Loucy (cell line): ENCODE results near the gene CHIT1.

Experiments
- H2AFZ ChIP-seq: fragments of 200-600 bp; sonication (generic); 2 replicates; pipeline ENCODE4 v1.6.0; 2016; ENCODE audit warnings: antibody characterized with exemption, mild to moderate bottlenecking, low read length, moderate library complexity
- H3F3A ChIP-seq: fragments of 200-600 bp; 2 replicates; pipeline ENCODE4 v1.6.0; 2016; ENCODE audit warnings: antibody characterized with exemption, low read depth, mild to moderate bottlenecking
- H3K27me3 ChIP-seq: fragments of 200-600 bp; sonication (generic); 2 replicates; pipeline ENCODE4 v1.6.1; 2014; ENCODE audit warnings: low read length, mild to moderate bottlenecking; ENCODE audit not compliant: insufficient read depth, poor library complexity, severe bottlenecking
- H3K36me3 ChIP-seq: fragments of 200-600 bp; sonication (generic); 2 replicates; pipeline ENCODE4 v1.6.1; 2016; ENCODE audit warnings: low read length; ENCODE audit not compliant: insufficient read depth
- H3K4me1 ChIP-seq: fragments of 200-600 bp; sonication (generic); 2 replicates; pipeline ENCODE4 v1.5.1; 2014; ENCODE audit warnings: low read length, mild to moderate bottlenecking; ENCODE audit not compliant: insufficient read depth, poor library complexity, severe bottlenecking
- H3K4me2 ChIP-seq: fragments of 200-600 bp; sonication (generic); 2 replicates; pipeline ENCODE4 v1.6.0; 2014; ENCODE audit warnings: antibody characterized with exemption, low read length, low read depth, mild to moderate bottlenecking; ENCODE audit not compliant: poor library complexity, severe bottlenecking
- H3K4me3 ChIP-seq: fragments of 200-600 bp; sonication (generic); 2 replicates; pipeline ENCODE4 v1.5.1; 2014; ENCODE audit warnings: low read length, mild to moderate bottlenecking, mixed read lengths; ENCODE audit not compliant: poor library complexity, severe bottlenecking
- H3K79me2 ChIP-seq: fragments of 200-600 bp; sonication (generic); 2 replicates; pipeline ENCODE4 v1.6.1; 2014; ENCODE audit warnings: low read length; ENCODE audit not compliant: insufficient read depth
- H3K9ac ChIP-seq: fragments of 200-600 bp; sonication (generic); 2 replicates; pipeline ENCODE4 v1.6.0; 2014; ENCODE audit warnings: mild to moderate bottlenecking, low read depth, low read length, moderate library complexity; ENCODE audit not compliant: poor library complexity, severe bottlenecking
- H3K9me2 ChIP-seq: fragments of 200-600 bp; sonication (generic); replicated peaks from 2 replicates; pipeline ENCODE4 v1.6.1; 2016; ENCODE audit warnings: low read depth, low read length, mixed read lengths
- H3K9me3 ChIP-seq: fragments of 200-600 bp; sonication (generic); 2 replicates; pipeline ENCODE4 v1.6.1; 2014; ENCODE audit warnings: mild to moderate bottlenecking, antibody characterized with exemption, low read length, low read depth; ENCODE audit not compliant: insufficient read depth
- H4K20me1 ChIP-seq: fragments of 200-600 bp; sonication (generic); 2 replicates; pipeline ENCODE4 v1.6.0; 2014; ENCODE audit warnings: antibody characterized with exemption, low read length, mild to moderate bottlenecking; ENCODE audit not compliant: insufficient read depth, poor library complexity, severe bottlenecking
- EZH2phosphoT487 ChIP-seq: fragments of 200-600 bp; IDR thresholded peaks from 2 replicates; pipeline ENCODE4 v1.6.1; 2018; ENCODE audit warnings: antibody characterized with exemption, mild to moderate bottlenecking, moderate library complexity, borderline replicate concordance
- TF ChIP-seq, protein P1 (sequence below): fragments of 200-600 bp; sonication (generic); conservative IDR thresholded peaks from 2 replicates; pipeline ENCODE4 v1.5.1; 2014; ENCODE audit warnings: mild to moderate bottlenecking, antibody characterized with exemption, low read length

The CHIT1 gene

DNA sequence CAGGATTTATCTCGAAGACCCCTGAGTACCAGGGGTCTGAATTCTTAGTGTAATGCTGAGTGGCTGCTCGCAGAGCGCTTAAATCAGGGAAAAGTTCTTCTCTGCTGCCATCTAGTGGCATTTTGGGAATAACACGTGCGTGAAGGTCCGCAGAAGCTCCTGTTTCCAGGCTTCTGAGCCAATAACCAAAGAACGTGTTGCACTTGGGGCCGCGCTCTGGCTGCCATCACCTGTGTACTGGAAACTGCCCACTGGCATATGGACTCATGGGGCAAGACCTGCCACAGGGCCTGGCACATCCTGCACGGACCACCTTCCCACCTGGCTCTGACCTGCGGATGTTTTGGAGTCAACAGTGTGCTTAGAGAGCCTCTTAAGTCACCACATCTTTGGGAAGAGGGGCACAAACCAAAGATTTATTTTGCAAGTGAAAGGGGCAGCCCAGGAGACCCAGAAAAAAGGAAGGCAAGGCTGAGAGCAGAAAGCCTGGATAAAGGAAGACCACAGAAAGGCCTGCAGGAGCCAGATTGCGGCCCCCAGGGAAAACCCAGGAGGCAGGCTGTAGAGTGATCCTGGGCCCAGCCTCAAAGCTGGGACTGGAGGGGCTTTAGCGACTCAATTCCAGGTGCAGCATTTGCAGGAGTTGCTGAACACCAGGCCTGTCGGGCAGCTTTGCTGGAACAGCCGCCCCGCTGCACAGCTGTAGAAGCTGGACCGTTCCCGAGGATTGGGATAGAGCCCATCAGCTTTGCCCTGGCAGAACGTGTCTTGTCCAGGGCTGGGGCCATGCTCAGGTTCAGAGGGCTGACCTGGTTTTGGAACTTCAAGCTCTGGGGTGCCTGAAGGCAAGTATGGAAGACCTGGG is 13.0 kb downstream of the CHIT1 start:
- Histone ChIP-seq H3K4me1 (peaks cover 9% of the 10 kb centered on the region), H2AFZ (no peak overlapping the region), H3K4me2 (no peak overlapping the region), H3K9me3 (no peaks in the 10 kb centered on the region), H3K9ac (no peak overlapping the region), H3K79me2 (no peaks in the 10 kb centered on the region), H3K4me3 (no peak overlapping the region), H3K27me3 (no peaks in the 10 kb centered on the region), H4K20me1 (no peaks in the 10 kb centered on the region), H3K9me2 (no peaks in the 10 kb centered on the region), H3F3A (no peaks in the 10 kb centered on the region), H3K36me3 (no peaks in the 10 kb centered on the region)
- TF ChIP-seq EZH2phosphoT487: no peak
- TF ChIP-seq, protein P1, sequence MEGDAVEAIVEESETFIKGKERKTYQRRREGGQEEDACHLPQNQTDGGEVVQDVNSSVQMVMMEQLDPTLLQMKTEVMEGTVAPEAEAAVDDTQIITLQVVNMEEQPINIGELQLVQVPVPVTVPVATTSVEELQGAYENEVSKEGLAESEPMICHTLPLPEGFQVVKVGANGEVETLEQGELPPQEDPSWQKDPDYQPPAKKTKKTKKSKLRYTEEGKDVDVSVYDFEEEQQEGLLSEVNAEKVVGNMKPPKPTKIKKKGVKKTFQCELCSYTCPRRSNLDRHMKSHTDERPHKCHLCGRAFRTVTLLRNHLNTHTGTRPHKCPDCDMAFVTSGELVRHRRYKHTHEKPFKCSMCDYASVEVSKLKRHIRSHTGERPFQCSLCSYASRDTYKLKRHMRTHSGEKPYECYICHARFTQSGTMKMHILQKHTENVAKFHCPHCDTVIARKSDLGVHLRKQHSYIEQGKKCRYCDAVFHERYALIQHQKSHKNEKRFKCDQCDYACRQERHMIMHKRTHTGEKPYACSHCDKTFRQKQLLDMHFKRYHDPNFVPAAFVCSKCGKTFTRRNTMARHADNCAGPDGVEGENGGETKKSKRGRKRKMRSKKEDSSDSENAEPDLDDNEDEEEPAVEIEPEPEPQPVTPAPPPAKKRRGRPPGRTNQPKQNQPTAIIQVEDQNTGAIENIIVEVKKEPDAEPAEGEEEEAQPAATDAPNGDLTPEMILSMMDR: peak; percentile 74

DNA sequence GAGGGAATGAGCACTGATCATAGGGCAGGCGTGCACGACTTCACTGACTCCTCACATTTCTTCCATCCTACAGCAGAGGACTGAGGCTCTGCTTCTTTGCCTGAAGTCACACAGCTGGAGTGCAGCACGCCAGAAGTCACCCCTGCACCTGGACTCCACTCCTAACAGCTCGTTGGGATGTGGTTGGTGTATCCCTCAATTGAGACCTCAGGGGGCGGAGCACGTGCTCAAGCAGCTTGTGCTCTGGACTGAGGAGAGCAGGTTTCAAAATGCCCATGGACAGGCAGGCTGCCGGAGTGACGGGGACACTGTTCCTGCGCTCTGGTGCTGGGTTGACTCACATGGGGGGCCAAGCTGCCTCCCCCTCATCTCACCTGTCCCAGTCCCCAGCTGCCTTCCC is 13.9 kb downstream of the CHIT1 start:
- Histone ChIP-seq H3F3A (no peaks in the 10 kb centered on the region), H3K36me3 (no peaks in the 10 kb centered on the region), H4K20me1 (no peaks in the 10 kb centered on the region), H3K4me1 (peaks cover 9% of the 10 kb centered on the region), H3K9ac (no peak overlapping the region), H3K79me2 (no peaks in the 10 kb centered on the region), H3K9me2 (no peaks in the 10 kb centered on the region), H2AFZ (no peak overlapping the region), H3K27me3 (no peaks in the 10 kb centered on the region), H3K4me3 (no peak overlapping the region), H3K9me3 (no peaks in the 10 kb centered on the region), H3K4me2 (no peak overlapping the region)
- no peak for TF ChIP-seq EZH2phosphoT487
- TF ChIP-seq, protein P1: no peak

DNA sequence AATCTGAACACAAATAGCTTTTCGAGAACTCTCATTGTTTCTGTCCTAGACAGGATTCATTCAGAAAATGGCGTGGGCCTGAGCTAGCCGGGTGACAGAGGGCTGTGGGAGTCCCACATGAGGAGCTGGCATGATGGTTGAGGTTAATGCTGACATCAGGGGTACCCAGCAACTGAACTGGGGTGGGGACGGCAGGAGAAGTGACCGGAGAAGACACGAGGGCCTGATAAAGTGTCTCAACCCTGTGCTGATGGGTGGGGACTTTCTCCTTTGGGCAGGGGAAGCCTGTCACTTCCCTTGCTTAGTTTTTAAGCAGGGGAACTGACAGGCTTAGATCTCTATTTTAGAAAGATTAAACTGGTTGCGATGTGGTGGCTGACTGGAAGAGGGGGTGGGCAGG is 14.6 kb downstream of the CHIT1 start:
- TF ChIP-seq, protein P1: no peak
- no peak for TF ChIP-seq EZH2phosphoT487
- Histone ChIP-seq H3K36me3 (no peaks in the 10 kb centered on the region), H3K9me3 (no peaks in the 10 kb centered on the region), H3K9me2 (no peaks in the 10 kb centered on the region), H3K9ac (no peak overlapping the region), H3K4me2 (no peak overlapping the region), H3K27me3 (no peaks in the 10 kb centered on the region), H3F3A (no peaks in the 10 kb centered on the region), H4K20me1 (no peaks in the 10 kb centered on the region), H2AFZ (no peak overlapping the region), H3K79me2 (no peaks in the 10 kb centered on the region), H3K4me1 (peaks cover 9% of the 10 kb centered on the region), H3K4me3 (no peak overlapping the region)
